ENCODE data around the gene GSPT1. TPM values are rescaled to one million over a fixed set of nuclear protein-coding genes. Genes with fewer than 3 reads are reported as not detected.

GSPT1 gene
- 193 to 211 TPM (median 204 TPM) in 5 replicates for total RNA-seq (2022; extraction: Qiagen RNA extraction)

GRCh38 chr16:11915644-11916523, at the start of gene GSPT1:
GSPT1 (minus strand) TSS chr16:11915956; CDS start chr16:11915720, 236 bp downstream.

GRCh38 chr16:11964761-11965551, 49.2 kb upstream of the GSPT1 start, which contains the start of gene TNFRSF17:
TNFRSF17 (plus strand) TSS chr16:11965210; CDS start chr16:11965325, 115 bp downstream.

GRCh38 chr16:11941945-11942344, 26.2 kb upstream of the GSPT1 start, which contains the start of gene NPIPB2:
NPIPB2 (minus strand) TSS chr16:11942045; CDS start chr16:11942045, 0 bp downstream.

GRCh38 chr16:11851294-11852091, 64.3 kb downstream of the GSPT1 start, which contains the start of gene RSL1D1:
RSL1D1 (minus strand) TSS chr16:11851542; CDS start chr16:11851512, 30 bp downstream.

Other genes with a start within 250 kb of the GSPT1 start
- gene SNN, start 247.5 kb downstream of the GSPT1 start, total RNA-seq (2022; extraction: Qiagen RNA extraction): 21.7 to 26.6 TPM (median 24.3 TPM) in 5 replicates
- 38.7 to 50.9 TPM (median 45.8 TPM) in 5 replicates for gene TXNDC11, start 173.1 kb downstream of the GSPT1 start, total RNA-seq (2022; extraction: Qiagen RNA extraction)
- 29.0 to 35.8 TPM (median 29.5 TPM) in 5 replicates for gene ZC3H7A, start 118.7 kb downstream of the GSPT1 start, total RNA-seq (2022; extraction: Qiagen RNA extraction)
- gene RSL1D1, start 64.4 kb downstream of the GSPT1 start, total RNA-seq (2022; extraction: Qiagen RNA extraction): 210 to 259 TPM (median 229 TPM) in 5 replicates
- gene NPIPB2, start 26.1 kb upstream of the GSPT1 start, total RNA-seq (2022; extraction: Qiagen RNA extraction): 1.5 to 4.1 TPM (median 2.9 TPM) in 5 replicates
- gene TNFRSF17, start 49.3 kb upstream of the GSPT1 start, total RNA-seq (2022; extraction: Qiagen RNA extraction): not detected in 5 replicates
- 2.3 to 3.1 TPM (median 2.6 TPM) in 5 replicates for gene SNX29, start 60.8 kb upstream of the GSPT1 start, total RNA-seq (2022; extraction: Qiagen RNA extraction)

Data from A549 treated with dexamethasone at 1 μM for 4 hours (cell line).